ENCODE data around the gene EPB41L2.

Gene EPB41L2

GRCh38 chr6:130907687-130908086 lies 155.4 kb downstream of the EPB41L2 start:
- DNase-seq (ENCODE audit: low spot score): no peak

- no peak for DNase-seq (ENCODE audit: low spot score)
These were observed 156.2 kb downstream of the EPB41L2 start for GRCh38 chr6:130906736-130907381.

- DNase-seq (ENCODE audit: low spot score): no peak
These were observed 159.4 kb downstream of the EPB41L2 start for GRCh38 chr6:130903602-130904001.

- DNase-seq (ENCODE audit: low spot score): no peak
These were observed 160.0 kb downstream of the EPB41L2 start for GRCh38 chr6:130903007-130903406.

GRCh38 chr6:130900913-130901312 lies 162.1 kb downstream of the EPB41L2 start:
- DNase-seq (ENCODE audit: low spot score): no peak

- no peak for DNase-seq (ENCODE audit: low spot score)
These were observed 166.8 kb downstream of the EPB41L2 start for GRCh38 chr6:130896249-130896648.

- no peak for DNase-seq (ENCODE audit: low spot score)
These were observed 167.5 kb downstream of the EPB41L2 start for GRCh38 chr6:130895516-130895915.

GRCh38 chr6:130893766-130894165 lies 169.3 kb downstream of the EPB41L2 start:
- no peak for DNase-seq (ENCODE audit: low spot score)

GRCh38 chr6:130893277-130893676 lies 169.8 kb downstream of the EPB41L2 start:
- no peak for DNase-seq (ENCODE audit: low spot score)

- no peak for DNase-seq (ENCODE audit: low spot score)
These were observed 172.5 kb downstream of the EPB41L2 start for GRCh38 chr6:130890521-130890971.

GRCh38 chr6:130889423-130889822 lies 173.6 kb downstream of the EPB41L2 start:
- no peak for DNase-seq (ENCODE audit: low spot score)

GRCh38 chr6:130888246-130888645 lies 174.8 kb downstream of the EPB41L2 start:
- no peak for DNase-seq (ENCODE audit: low spot score)

GRCh38 chr6:130886966-130887365 lies 176.1 kb downstream of the EPB41L2 start:
- DNase-seq (ENCODE audit: low spot score): no peak

- DNase-seq (ENCODE audit: low spot score): peak; percentile 44
These were observed 177.5 kb downstream of the EPB41L2 start for GRCh38 chr6:130885392-130886192.

GRCh38 chr6:130882370-130882769 lies 180.7 kb downstream of the EPB41L2 start:
- DNase-seq (ENCODE audit: low spot score): no peak

GRCh38 chr6:130879826-130880225 lies 183.2 kb downstream of the EPB41L2 start:
- DNase-seq (ENCODE audit: low spot score): no peak

- DNase-seq (ENCODE audit: low spot score): no peak
These were observed 189.3 kb downstream of the EPB41L2 start for GRCh38 chr6:130873746-130874145.

- DNase-seq (ENCODE audit: low spot score): peak; percentile 50
These were observed 190.6 kb downstream of the EPB41L2 start for GRCh38 chr6:130872250-130873095.

- no peak for DNase-seq (ENCODE audit: low spot score)
These were observed 192.7 kb downstream of the EPB41L2 start for GRCh38 chr6:130870179-130870880.

- DNase-seq (ENCODE audit: low spot score): no peak
These were observed 193.4 kb downstream of the EPB41L2 start for GRCh38 chr6:130869681-130870080.

GRCh38 chr6:130865793-130866192 lies 197.3 kb downstream of the EPB41L2 start:
- DNase-seq (ENCODE audit: low spot score): no peak

- no peak for DNase-seq (ENCODE audit: low spot score)
These were observed 198.7 kb downstream of the EPB41L2 start for GRCh38 chr6:130864344-130864743.
